ENCODE data around the gene OR4C15. TPM values are rescaled to one million over a fixed set of nuclear protein-coding genes. Genes with fewer than 3 reads are reported as not detected.

The OR4C15 gene
- polyA plus RNA-seq (2013, experiment 1 of 2; ENCODE audit: insufficient read length) = not detected
- polyA plus RNA-seq (2013, experiment 2 of 2; ENCODE audit: insufficient read length) = not detected

DNA sequence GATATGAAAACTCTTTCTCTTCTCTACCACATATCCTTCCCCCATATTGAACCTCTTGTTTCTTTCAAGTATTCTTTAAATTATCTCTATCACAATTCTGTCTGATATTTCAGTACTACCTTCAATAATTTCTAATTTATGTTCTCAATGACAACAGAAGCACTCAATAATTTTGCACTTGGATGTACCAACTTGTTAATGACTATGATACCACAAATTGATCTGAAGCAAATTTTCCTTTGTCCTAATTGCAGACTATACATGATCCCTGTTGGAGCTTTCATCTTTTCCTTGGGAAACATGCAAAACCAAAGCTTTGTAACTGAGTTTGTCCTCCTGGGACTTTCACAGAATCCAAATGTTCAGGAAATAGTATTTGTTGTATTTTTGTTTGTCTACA is at the start of gene OR4C15:
OR4C15 (plus strand) TSS at position 301 of the 400 bp plus-strand sequence; CDS start at position 301, 0 bp downstream.
- no peak for DNase-seq

DNA sequence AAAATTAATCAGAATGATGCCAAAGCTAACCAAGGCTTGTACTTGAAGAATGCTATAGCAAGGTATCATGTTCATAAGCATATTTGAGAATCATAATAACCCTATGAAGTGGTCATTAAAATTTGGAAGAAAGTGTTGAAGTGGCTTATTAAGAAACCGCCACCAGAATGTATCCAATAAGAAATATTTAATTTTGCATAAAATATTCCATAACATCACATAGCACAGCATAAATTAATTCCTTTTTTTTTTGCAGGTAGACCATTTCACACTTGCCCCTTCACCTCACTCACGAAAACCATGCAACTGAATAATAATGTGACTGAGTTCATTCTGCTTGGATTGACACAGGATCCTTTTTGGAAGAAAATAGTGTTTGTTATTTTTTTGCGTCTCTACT is 17.6 kb downstream of the OR4C15 start, which contains the start of gene OR4C16:
OR4C16 (plus strand) TSS at position 301 of the 400 bp plus-strand sequence; CDS start at position 301, 0 bp downstream.
- DNase-seq = no peak

DNA sequence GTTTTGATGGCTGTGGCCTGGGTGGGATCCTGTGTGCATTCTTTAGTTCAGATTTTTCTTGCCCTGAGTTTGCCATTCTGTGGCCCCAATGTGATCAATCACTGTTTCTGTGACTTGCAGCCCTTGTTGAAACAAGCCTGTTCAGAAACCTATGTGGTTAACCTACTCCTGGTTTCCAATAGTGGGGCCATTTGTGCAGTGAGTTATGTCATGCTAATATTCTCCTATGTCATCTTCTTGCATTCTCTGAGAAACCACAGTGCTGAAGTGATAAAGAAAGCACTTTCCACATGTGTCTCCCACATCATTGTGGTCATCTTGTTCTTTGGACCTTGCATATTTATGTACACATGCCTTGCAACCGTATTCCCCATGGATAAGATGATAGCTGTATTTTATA is 18.3 kb downstream of the OR4C15 start:
- DNase-seq = no peak

Data from fibroblast of skin of back (primary cell).